ENCODE results near the gene PTDSS2.

GRCh38 chr11:405323-405953, 44.6 kb upstream of the PTDSS2 start:
- no peak for TF ChIP-seq CTCF (IDR thresholded peaks at IDR 0.05; ENCODE audit: insufficient read depth, low read depth, low read length)
- TF ChIP-seq EZH2 (IDR thresholded peaks at IDR 0.05; ENCODE audit: insufficient read depth, low read length): no peak

All from astrocyte (in vitro differentiated cells and primary cell).